Tibial nerve (tissue), 4 donors: ENCODE measurements around the gene RIMS1. TPM values are rescaled to one million over a fixed set of nuclear protein-coding genes. Genes with fewer than 3 reads are reported as not detected.

Source experiments
- DNase-seq, 2 donors: peaks; one replicate each; pipeline ENCODE4 v3.0.0-alpha.2; 2019; ENCODE audit warnings: low spot score in 2 of 2
- H3K27ac ChIP-seq, 4 donors: fragments of 200-600 bp; sonication (generic) in 3 of 4; one replicate each; pipeline ENCODE4 v1.5.1; 2017 to 2019; ENCODE audit warnings: mild to moderate bottlenecking in 1 of 4
- H3K27me3 ChIP-seq, 2 donors: fragments of 200-600 bp; sonication (generic) in 1 of 2; one replicate each; pipeline versions ENCODE4 v1.5.1 to v1.6.0; 2017 to 2019
- H3K36me3 ChIP-seq, 3 donors: fragments of 200-600 bp; sonication (generic); one replicate each; pipeline ENCODE4 v1.5.1; 2018 to 2019
- H3K4me1 ChIP-seq, 4 donors: fragments of 200-600 bp; sonication (generic) in 3 of 4; one replicate each; pipeline ENCODE4 v1.5.1; 2017 to 2019
- H3K4me3 ChIP-seq, 4 donors: fragments of 200-600 bp; sonication (generic) in 3 of 4; one replicate each; pipeline ENCODE4 v1.5.1; 2017 to 2019; ENCODE audit warnings: mild to moderate bottlenecking in 1 of 4, moderate library complexity in 1 of 4
- H3K9me3 ChIP-seq, 4 donors: fragments of 200-600 bp; sonication (generic) in 3 of 4; one replicate each; pipeline ENCODE4 v1.5.1; 2017 to 2019
- EP300 ChIP-seq, 2 donors: sonication (generic); formaldehyde crosslinking; IDR thresholded peaks; one replicate each; pipeline ENCODE4 v1.6.1; 2017; ENCODE audit warnings: antibody characterized with exemption in 2 of 2, mild to moderate bottlenecking in 1 of 2
- POLR2A ChIP-seq, 2 donors: fragments of 450-650 bp; IDR thresholded peaks; one replicate each; pipeline ENCODE4 v1.6.1; 2017; ENCODE audit warnings: antibody characterized with exemption in 2 of 2, mild to moderate bottlenecking in 2 of 2, moderate library complexity in 2 of 2
- WGBS, 2 donors: methylation state at CpG; one replicate each; pipeline ENCODE4 v1.1.5; 2018; 5-methylcytosine and 5-hydroxymethylcytosine counted together
- total RNA-seq, 4 donors: library from RNA; depleted of rRNA; stranded (reverse); fragments of >200 nt; gene quantifications; one replicate each; pipeline ENCODE4 v1.1.0, GENCODE V29; 2016
- TF ChIP-seq, protein P1 (sequence below), 5 experiments: fragments of 200-600 bp in 3 of 5; fragments of 450-650 bp in 2 of 5; sonication (generic) in 3 of 5; IDR thresholded peaks; one replicate each; pipeline ENCODE4 v1.5.1; 2016 to 2019; ENCODE audit warnings: antibody characterized with exemption in 5 of 5, mild to moderate bottlenecking in 3 of 5, moderate library complexity in 2 of 5

RIMS1 gene
- total RNA-seq, 4 donors from 2014 or later: 1.3 to 5.1 (median 3.3) TPM

GRCh38 chr6:72149715-72150114 lies 263.4 kb downstream of the RIMS1 start:
- 76 to 89% methylated on average over 3 of the region's 3 CpGs for WGBS, 2 donors
- no peak for DNase-seq
- no peaks in the 10 kb centered on the region for H3K27me3 ChIP-seq
- no peaks in the 10 kb centered on the region for H3K4me1 ChIP-seq
- no peaks in the 10 kb centered on the region for H3K36me3 ChIP-seq
- no peak overlapping the region for H3K4me3 ChIP-seq
- H3K27ac ChIP-seq: no peak overlapping the region
- TF ChIP-seq EP300 (IDR thresholded peaks at IDR 0.05) (no peak), POLR2A (IDR thresholded peaks at IDR 0.05) (no peak)
- TF ChIP-seq, protein P1, sequence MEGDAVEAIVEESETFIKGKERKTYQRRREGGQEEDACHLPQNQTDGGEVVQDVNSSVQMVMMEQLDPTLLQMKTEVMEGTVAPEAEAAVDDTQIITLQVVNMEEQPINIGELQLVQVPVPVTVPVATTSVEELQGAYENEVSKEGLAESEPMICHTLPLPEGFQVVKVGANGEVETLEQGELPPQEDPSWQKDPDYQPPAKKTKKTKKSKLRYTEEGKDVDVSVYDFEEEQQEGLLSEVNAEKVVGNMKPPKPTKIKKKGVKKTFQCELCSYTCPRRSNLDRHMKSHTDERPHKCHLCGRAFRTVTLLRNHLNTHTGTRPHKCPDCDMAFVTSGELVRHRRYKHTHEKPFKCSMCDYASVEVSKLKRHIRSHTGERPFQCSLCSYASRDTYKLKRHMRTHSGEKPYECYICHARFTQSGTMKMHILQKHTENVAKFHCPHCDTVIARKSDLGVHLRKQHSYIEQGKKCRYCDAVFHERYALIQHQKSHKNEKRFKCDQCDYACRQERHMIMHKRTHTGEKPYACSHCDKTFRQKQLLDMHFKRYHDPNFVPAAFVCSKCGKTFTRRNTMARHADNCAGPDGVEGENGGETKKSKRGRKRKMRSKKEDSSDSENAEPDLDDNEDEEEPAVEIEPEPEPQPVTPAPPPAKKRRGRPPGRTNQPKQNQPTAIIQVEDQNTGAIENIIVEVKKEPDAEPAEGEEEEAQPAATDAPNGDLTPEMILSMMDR (IDR thresholded peaks at IDR 0.05): no peak
- peaks cover 0 to 26% (median 0%) of the 10 kb centered on the region in 4 donors for H3K9me3 ChIP-seq

DNA sequence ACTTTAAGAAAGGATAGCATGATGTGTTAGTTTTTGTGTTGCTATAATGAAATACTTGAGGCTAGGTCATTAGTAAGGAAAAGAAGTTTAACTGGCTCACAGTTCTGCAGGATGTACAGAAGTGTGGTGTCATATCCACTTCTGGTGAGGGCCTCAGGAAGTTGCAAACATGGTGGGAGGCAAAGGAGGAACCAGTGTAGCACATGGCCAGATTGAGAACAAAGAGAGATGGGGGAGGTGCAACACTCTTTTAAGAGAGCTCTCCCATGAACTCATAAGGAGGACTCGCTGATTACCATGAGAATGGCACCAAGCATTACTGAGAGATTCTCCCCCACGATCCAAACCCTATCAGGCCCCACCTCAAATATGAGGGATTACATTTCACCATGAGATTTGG lies 265.4 kb downstream of the RIMS1 start:
- no peak for DNase-seq
- WGBS, 2 donors: 57 to 67% methylated on average over 2 of the region's 2 CpGs
- Histone ChIP-seq H3K9me3 (peaks cover 0 to 26% (median 0%) of the 10 kb centered on the region in 4 donors), H3K36me3 (no peaks in the 10 kb centered on the region), H3K4me3 (no peak overlapping the region), H3K27me3 (no peaks in the 10 kb centered on the region), H3K4me1 (no peaks in the 10 kb centered on the region), H3K27ac (no peak overlapping the region)
- TF ChIP-seq, protein P1 (IDR thresholded peaks at IDR 0.05): no peak
- TF ChIP-seq EP300 (IDR thresholded peaks at IDR 0.05) (no peak), POLR2A (IDR thresholded peaks at IDR 0.05) (no peak)

GRCh38 chr6:72175916-72176315 lies 289.6 kb downstream of the RIMS1 start:
- Histone ChIP-seq H3K9me3 (no peaks in the 10 kb centered on the region), H3K27me3 (peaks cover 0 to 1% of the 10 kb centered on the region in 2 donors), H3K4me3 (no peak overlapping the region), H3K27ac (no peak overlapping the region), H3K4me1 (no peaks in the 10 kb centered on the region), H3K36me3 (no peaks in the 10 kb centered on the region)
- TF ChIP-seq, protein P1 (IDR thresholded peaks at IDR 0.05): no peak
- no peak for TF ChIP-seq EP300 (IDR thresholded peaks at IDR 0.05)
- no peak for TF ChIP-seq POLR2A (IDR thresholded peaks at IDR 0.05)
- no peak for DNase-seq
- 50 to 54% methylated on average over 2 of the region's 2 CpGs for WGBS, 2 donors

DNA sequence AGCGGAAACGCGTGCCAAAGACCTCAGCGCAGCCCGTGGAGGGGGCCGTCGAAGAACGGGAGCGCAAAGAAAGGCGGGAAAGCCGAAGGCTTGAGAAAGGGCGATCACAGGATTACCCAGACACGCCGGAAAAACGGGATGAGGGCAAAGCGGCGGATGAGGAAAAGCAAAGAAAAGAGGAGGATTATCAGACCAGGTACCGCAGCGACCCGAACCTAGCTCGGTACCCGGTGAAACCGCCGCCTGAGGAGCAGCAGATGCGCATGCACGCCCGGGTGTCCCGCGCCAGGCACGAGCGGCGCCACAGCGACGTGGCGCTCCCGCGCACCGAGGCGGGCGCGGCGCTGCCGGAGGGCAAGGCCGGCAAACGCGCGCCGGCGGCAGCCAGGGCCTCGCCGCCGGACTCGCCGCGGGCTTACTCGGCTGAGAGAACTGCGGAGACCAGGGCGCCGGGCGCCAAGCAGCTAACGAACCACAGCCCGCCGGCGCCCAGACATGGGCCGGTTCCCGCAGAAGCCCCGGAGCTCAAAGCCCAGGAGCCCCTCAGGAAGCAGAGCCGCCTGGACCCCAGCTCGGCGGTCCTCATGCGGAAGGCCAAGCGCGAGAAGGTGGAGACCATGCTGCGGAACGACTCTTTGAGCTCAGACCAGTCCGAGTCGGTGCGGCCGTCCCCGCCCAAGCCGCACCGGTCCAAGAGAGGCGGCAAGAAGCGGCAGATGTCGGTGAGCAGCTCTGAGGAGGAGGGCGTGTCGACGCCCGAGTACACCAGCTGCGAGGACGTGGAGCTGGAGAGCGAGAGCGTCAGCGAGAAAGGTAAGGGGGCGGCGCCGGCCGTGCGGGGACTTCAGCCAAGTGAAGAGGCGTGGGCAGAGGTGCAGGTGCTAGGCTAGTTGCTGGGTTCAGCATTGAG lies 296.2 kb downstream of the RIMS1 start:
- H3K9me3 ChIP-seq: no peaks in the 10 kb centered on the region
- 8 to 9% methylated on average over 49 to 63 of the region's 100 CpGs for WGBS, 2 donors
- H3K4me1 ChIP-seq: peaks cover 0 to 10% (median 2%) of the 10 kb centered on the region in 4 donors
- no peaks in the 10 kb centered on the region for H3K36me3 ChIP-seq
- H3K27me3 ChIP-seq: peaks cover 0 to 29% of the 10 kb centered on the region in 2 donors
- H3K27ac ChIP-seq: no peak overlapping the region
- peak overlapping the region; percentile 20 to 48 (median 40) for H3K4me3 ChIP-seq
- TF ChIP-seq POLR2A (IDR thresholded peaks at IDR 0.05) (no peak), EP300 (IDR thresholded peaks at IDR 0.05) (no peak)
- no peak for DNase-seq

GRCh38 chr6:72203983-72204382 lies 317.6 kb downstream of the RIMS1 start:
- Histone ChIP-seq H3K36me3 (no peaks in the 10 kb centered on the region), H3K4me1 (no peaks in the 10 kb centered on the region), H3K9me3 (no peaks in the 10 kb centered on the region), H3K27ac (no peak overlapping the region), H3K27me3 (no peaks in the 10 kb centered on the region), H3K4me3 (no peak overlapping the region)
- TF ChIP-seq, protein P1 (IDR thresholded peaks at IDR 0.05): no peak
- TF ChIP-seq POLR2A (IDR thresholded peaks at IDR 0.05) (no peak), EP300 (IDR thresholded peaks at IDR 0.05) (no peak)
- 60 to 66% methylated on average over 2 of the region's 2 CpGs for WGBS, 2 donors
- DNase-seq: no peak
